Spleen (tissue), 11 donors: Measurements from ENCODE around the gene STMN3. TPM values are rescaled to one million over a fixed set of nuclear protein-coding genes. Genes with fewer than 3 reads are reported as not detected.
"Not testable (repeated sequence)": the region's sequence is repeated elsewhere in the genome, so short reads cannot be mapped to it uniquely, and the experiment has no call there.

Experiments
- DNase-seq: peaks from one replicate; pipeline ENCODE4 v3.0.0-alpha.2; 2020
- H3K27ac ChIP-seq, 8 donors: fragments of 200-600 bp; sonication (generic) in 7 of 8; 1 replicate in 4 of 8; 2 replicates in 4 of 8; pipeline versions ENCODE4 v1.5.0 to v1.8.0; 2016 to 2021; ENCODE audit warnings: inconsistent platforms in 4 of 8, mild to moderate bottlenecking in 4 of 8, moderate library complexity in 1 of 8
- H3K27me3 ChIP-seq, 7 donors: fragments of 200-600 bp; sonication (generic) in 6 of 7; replicated peaks in 1 of 7; 1 replicate in 4 of 7; 2 replicates in 3 of 7; pipeline versions ENCODE4 v1.5.0 to v1.8.0; 2016 to 2021; ENCODE audit warnings: inconsistent platforms in 3 of 7, mild to moderate bottlenecking in 1 of 7
- H3K36me3 ChIP-seq, 6 donors: fragments of 200-600 bp; sonication (generic) in 5 of 6; 1 replicate in 4 of 6; 2 replicates in 2 of 6; pipeline versions ENCODE4 v1.5.0 to v1.8.0; 2016 to 2021; ENCODE audit warnings: inconsistent platforms in 2 of 6
- H3K4me1 ChIP-seq, 6 donors: fragments of 200-600 bp; sonication (generic) in 5 of 6; 1 replicate in 3 of 6; 2 replicates in 3 of 6; pipeline versions ENCODE4 v1.5.0 to v1.8.0; 2016 to 2021; ENCODE audit warnings: inconsistent platforms in 3 of 6
- H3K4me3 ChIP-seq, 8 donors: fragments of 200-600 bp; sonication (generic) in 7 of 8; 1 replicate in 4 of 8; 2 replicates in 4 of 8; pipeline versions ENCODE4 v1.5.0 to v1.8.0; 2016 to 2021; ENCODE audit warnings: inconsistent platforms in 4 of 8, mild to moderate bottlenecking in 4 of 8, moderate library complexity in 2 of 8
- H3K9me3 ChIP-seq, 8 donors: fragments of 200-600 bp; sonication (generic) in 7 of 8; 1 replicate in 4 of 8; 2 replicates in 4 of 8; pipeline versions ENCODE4 v1.5.0 to v1.8.0; 2016 to 2021; ENCODE audit warnings: inconsistent platforms in 4 of 8
- CTCF ChIP-seq, 11 experiments: fragments of 200-600 bp in 7 of 11; fragments of 450-650 bp in 4 of 11; sonication (generic) in 4 of 11; IDR thresholded peaks in 8 of 11; conservative IDR thresholded peaks in 3 of 11; 1 replicate in 7 of 11; 2 replicates in 4 of 11; pipeline versions ENCODE4 v1.4.0 to v1.8.0; 2016 to 2021; ENCODE audit warnings: antibody characterized with exemption in 11 of 11, inconsistent platforms in 4 of 11, mild to moderate bottlenecking in 1 of 11
- POLR2A ChIP-seq, 3 donors: fragments of 450-650 bp; IDR thresholded peaks; one replicate each; pipeline ENCODE4 v1.5.1; 2017; ENCODE audit warnings: antibody characterized with exemption in 3 of 3, mild to moderate bottlenecking in 1 of 3
- POLR2AphosphoS5 ChIP-seq, 3 donors: sonication (generic); formaldehyde crosslinking; IDR thresholded peaks; one replicate each; pipeline ENCODE4 v1.5.1; 2017; ENCODE audit warnings: antibody characterized with exemption in 3 of 3
- WGBS, 5 donors: extraction: QIAGEN DNeasy Blood & Tissue Kit in 3 of 5; methylation state at CpG; one replicate each; pipeline versions ENCODE4 v1.1.5 to v1.1.7; 2013 to 2018; 5-methylcytosine and 5-hydroxymethylcytosine counted together
- intact Hi-C: fragments of 100-400 bp; cut with DNase I; formaldehyde crosslinking; loops from one replicate; pipeline ENCODE4 v1.15.0; 2023; ENCODE audit warnings: low total_unique reads
- polyA plus RNA-seq, 3 donors: library from polyadenylated mRNA; stranded (reverse); fragments of 200-250 nt; gene quantifications; one replicate each; pipeline ENCODE4 v1.2.1, GENCODE V29; 2013
- total RNA-seq, 7 donors: library from RNA; depleted of rRNA in 3 of 7; stranded (reverse); fragments of >200 nt in 3 of 7; fragmentation: NEBNext Ultra II Directional in 4 of 7; extraction: Animal tissue kit (Norgen Biotek cat#: 25700) in 4 of 7; gene quantifications; one replicate each; pipeline versions ENCODE4 v1.1.0 to v1.2.1, GENCODE V29; 2016 to 2021
- donor health status: healthy with polysubstance abuse.
- donor health status: DM: no; HTN: no; CAD: no; lungs with moderate emphysema.
- donor health status: DM: no; HTN: no; CAD: no.
- donor health status: Bipolar disorder and iron deficiency.
- donor health status: healthy.
- donor health status: DM: no; HTN: no; CAD: no.
- donor health status: DM: yes; HTN: yes; CAD: no.

The STMN3 gene
- total and polyA plus RNA-seq, 10 donors: 16.1 to 57.0 (median 32.3) TPM

GRCh38 chr20:63672666-63673065, 19.4 kb upstream of the STMN3 start:
- Histone ChIP-seq H3K4me1 (no peaks in the 10 kb centered on the region), H3K27me3 (no peaks in the 10 kb centered on the region), H3K36me3 (peaks cover 4 to 92% (median 30%) of the 10 kb centered on the region in 6 donors), H3K27ac (no peak overlapping the region), H3K9me3 (no peaks in the 10 kb centered on the region), H3K4me3 (no peak overlapping the region)
- intact Hi-C loops: no loop called here
- 93 to 98% (median 97%) methylated on average over 7 to 10 of the region's 10 CpGs for WGBS, 5 donors
- no peak for TF ChIP-seq CTCF (IDR thresholded peaks at IDR 0.05 in 8 of 11, conservative IDR thresholded peaks at IDR 0.05 in 3 of 11)
- no peak for TF ChIP-seq POLR2AphosphoS5 (IDR thresholded peaks at IDR 0.05)
- no peak for TF ChIP-seq POLR2A (IDR thresholded peaks at IDR 0.05)
- DNase-seq: no peak

- H3K27me3 ChIP-seq, H3K4me3 ChIP-seq, DNase-seq, H3K9me3 ChIP-seq, H3K27ac ChIP-seq, intact Hi-C loops, H3K4me1 ChIP-seq: not testable (repeated sequence)
- peaks cover 4 to 91% (median 36%) of the 10 kb centered on the region in 6 donors for H3K36me3 ChIP-seq
- 93 to 96% (median 95%) methylated on average over 12 of the region's 12 CpGs for WGBS, 5 donors
These were observed 18.5 kb upstream of the STMN3 start for GRCh38 chr20:63671695-63672094.

GRCh38 chr20:63668351-63668750, 15.1 kb upstream of the STMN3 start:
- Histone ChIP-seq H3K4me1 (peaks cover 0 to 5% (median 0%) of the 10 kb centered on the region in 6 donors), H3K9me3 (no peaks in the 10 kb centered on the region), H3K4me3 (no peak overlapping the region), H3K27me3 (no peaks in the 10 kb centered on the region), H3K36me3 (peaks cover 4 to 90% (median 40%) of the 10 kb centered on the region in 6 donors), H3K27ac (no peak overlapping the region)
- intact Hi-C loops: no loop called here
- no peak for DNase-seq
- TF ChIP-seq CTCF (IDR thresholded peaks at IDR 0.05 in 8 of 11, conservative IDR thresholded peaks at IDR 0.05 in 3 of 11) (no peak), POLR2A (IDR thresholded peaks at IDR 0.05) (no peak), POLR2AphosphoS5 (IDR thresholded peaks at IDR 0.05) (no peak)
- 89 to 96% (median 94%) methylated on average over 11 of the region's 11 CpGs for WGBS, 5 donors

- Histone ChIP-seq H3K9me3 (no peaks in the 10 kb centered on the region), H3K27me3 (no peaks in the 10 kb centered on the region), H3K4me3 (no peak overlapping the region), H3K27ac (no peak overlapping the region), H3K36me3 (peaks cover 4 to 90% (median 45%) of the 10 kb centered on the region in 6 donors), H3K4me1 (peaks cover 0 to 5% (median 0%) of the 10 kb centered on the region in 6 donors)
- 91 to 96% (median 93%) methylated on average over 16 of the region's 16 CpGs for WGBS, 5 donors
- intact Hi-C loops: no loop called here
- TF ChIP-seq POLR2A (IDR thresholded peaks at IDR 0.05): no peak
- TF ChIP-seq CTCF (IDR thresholded peaks at IDR 0.05 in 8 of 11, conservative IDR thresholded peaks at IDR 0.05 in 3 of 11): no peak
- TF ChIP-seq POLR2AphosphoS5 (IDR thresholded peaks at IDR 0.05): no peak
- no peak for DNase-seq
These were observed 14.6 kb upstream of the STMN3 start for GRCh38 chr20:63667858-63668257.

GRCh38 chr20:63665708-63666107, 12.5 kb upstream of the STMN3 start:
- intact Hi-C loops: no loop called here
- Histone ChIP-seq H3K9me3 (no peaks in the 10 kb centered on the region), H3K27me3 (no peaks in the 10 kb centered on the region), H3K4me1 (peaks cover 0 to 5% (median 0%) of the 10 kb centered on the region in 6 donors), H3K4me3 (no peak overlapping the region), H3K36me3 (peaks cover 4 to 91% (median 62%) of the 10 kb centered on the region in 6 donors), H3K27ac (no peak overlapping the region)
- TF ChIP-seq CTCF (IDR thresholded peaks at IDR 0.05 in 8 of 11, conservative IDR thresholded peaks at IDR 0.05 in 3 of 11): no peak
- TF ChIP-seq POLR2AphosphoS5 (IDR thresholded peaks at IDR 0.05): no peak
- no peak for TF ChIP-seq POLR2A (IDR thresholded peaks at IDR 0.05)
- no peak for DNase-seq
- WGBS, 5 donors: 89 to 94% (median 91%) methylated on average over 10 to 14 of the region's 14 CpGs
